IMR-90 (cell line): ENCODE data around the gene CNIH2. TPM values are rescaled to one million over a fixed set of nuclear protein-coding genes. Genes with fewer than 3 reads are reported as not detected.

ENCODE experiments used
- ATAC-seq: fragments of 200-7000 bp; cut with Tn5 transposase; 2 replicates; pipeline ENCODE4 v1.9.1; 2020; ENCODE audit warnings: low read depth, mild to moderate bottlenecking, moderate library complexity
- BruUV-seq: library from RNA; stranded (reverse); fragments of 400-500 nt; replicated peaks from 2 replicates; lab custom pipeline; 2021; lab: Mats Ljungman, UMichigan
- CTCF ChIA-PET: fragments of 300-600 bp; formaldehyde crosslinking; extraction: SDS; loops from one replicate; lab custom pipeline; 2021; ENCODE audit warnings: antibody characterized with exemption; lab: Yijun Ruan, JAX
- POLR2A ChIA-PET: fragments of 300-600 bp; sonication (Branson Sonifier 250); formaldehyde crosslinking; loops from one replicate; lab custom pipeline; 2022; ENCODE audit warnings: antibody characterized with exemption; ENCODE audit not compliant: unreplicated experiment; lab: Charles Lee
- DNase-seq: peaks from one replicate; pipeline ENCODE4 v3.0.0; 2013
- H2AFZ ChIP-seq: replicated peaks from 2 replicates; pipeline ENCODE3; 2013; ENCODE audit warnings: low read length, mild to moderate bottlenecking; ENCODE audit not compliant: poor library complexity
- H2AK5ac ChIP-seq: 2 replicates; pipeline ENCODE4 v1.6.1; 2013; ENCODE audit warnings: low read depth, low read length, inconsistent platforms
- H2AK9ac ChIP-seq: replicated peaks from 2 replicates; pipeline ENCODE3; 2013; ENCODE audit warnings: mild to moderate bottlenecking, low read depth, low read length, moderate library complexity; ENCODE audit not compliant: poor library complexity
- H2BK120ac ChIP-seq: 2 replicates; pipeline ENCODE4 v1.6.1; 2013; ENCODE audit warnings: low read depth, low read length, inconsistent platforms
- H2BK15ac ChIP-seq: 3 replicates; pipeline ENCODE4 v1.6.1; 2013; ENCODE audit warnings: low read depth, low read length, inconsistent platforms
- H2BK20ac ChIP-seq: 2 replicates; pipeline ENCODE4 v1.6.1; 2013; ENCODE audit warnings: low read depth, mild to moderate bottlenecking, inconsistent platforms, low read length, moderate library complexity
- H2BK5ac ChIP-seq: 2 replicates; pipeline ENCODE4 v1.6.1; 2013; ENCODE audit warnings: mild to moderate bottlenecking, low read depth, low read length, inconsistent platforms; ENCODE audit not compliant: poor library complexity, severe bottlenecking
- H3K14ac ChIP-seq: replicated peaks from 2 replicates; pipeline ENCODE4 v1.6.1; 2013; ENCODE audit warnings: low read depth, low read length, inconsistent platforms
- H3K18ac ChIP-seq: 2 replicates; pipeline ENCODE4 v1.6.1; 2013; ENCODE audit warnings: low read depth, low read length, control low read depth
- H3K23ac ChIP-seq: 2 replicates; pipeline ENCODE4 v1.6.1; 2013; ENCODE audit warnings: low read depth, low read length, inconsistent platforms
- H3K27ac ChIP-seq: 2 replicates; pipeline ENCODE4 v1.5.1; 2013; ENCODE audit warnings: mild to moderate bottlenecking, control low read depth, low read length; ENCODE audit not compliant: insufficient read depth
- H3K27me3 ChIP-seq: 2 replicates; pipeline ENCODE4 v1.6.1; 2013; ENCODE audit warnings: low read length; ENCODE audit not compliant: control insufficient read depth, insufficient read depth
- H3K36me3 ChIP-seq: 2 replicates; pipeline ENCODE4 v1.6.1; 2013; ENCODE audit warnings: low read length, mixed read lengths; ENCODE audit not compliant: control insufficient read depth, insufficient read depth
- H3K4ac ChIP-seq: 2 replicates; pipeline ENCODE4 v1.6.1; 2013; ENCODE audit warnings: low read depth, low read length, inconsistent platforms
- H3K4me1 ChIP-seq: 2 replicates; pipeline ENCODE4 v1.6.1; 2013; ENCODE audit warnings: low read length, mixed read lengths; ENCODE audit not compliant: control insufficient read depth, insufficient read depth
- H3K4me2 ChIP-seq: 2 replicates; pipeline ENCODE4 v1.6.1; 2013; ENCODE audit warnings: low read depth, mild to moderate bottlenecking, control low read depth, low read length, moderate library complexity
- H3K4me3 ChIP-seq: 2 replicates; pipeline ENCODE4 v1.5.1; 2013; ENCODE audit warnings: low read depth, mild to moderate bottlenecking, control low read depth, low read length, moderate library complexity; ENCODE audit not compliant: insufficient read depth
- H3K56ac ChIP-seq: 2 replicates; pipeline ENCODE4 v1.6.1; 2013; ENCODE audit warnings: low read length, inconsistent platforms; ENCODE audit not compliant: insufficient read depth; ENCODE audit errors: extremely low read depth
- H3K79me1 ChIP-seq, 2 experiments: 2 replicates each; pipeline ENCODE4 v1.6.1; 2013; ENCODE audit warnings: low read length in 2 of 2, inconsistent platforms in 1 of 2, low read depth in 1 of 2
- H3K9ac ChIP-seq: 2 replicates; pipeline ENCODE4 v1.6.1; 2013; ENCODE audit warnings: low read depth, low read length, control low read depth
- H3K9me1 ChIP-seq: 2 replicates; pipeline ENCODE4 v1.6.1; 2013; ENCODE audit warnings: low read length, inconsistent platforms; ENCODE audit not compliant: insufficient read depth
- H3K9me3 ChIP-seq: 2 replicates; pipeline ENCODE4 v1.6.1; 2013; ENCODE audit warnings: low read length; ENCODE audit not compliant: control insufficient read depth, insufficient read depth
- H4K20me1 ChIP-seq: 2 replicates; pipeline ENCODE4 v1.6.1; 2013; ENCODE audit warnings: low read length, inconsistent platforms; ENCODE audit not compliant: insufficient read depth
- H4K5ac ChIP-seq: 2 replicates; pipeline ENCODE4 v1.6.1; 2013; ENCODE audit warnings: mild to moderate bottlenecking, low read depth, low read length, control low read depth
- H4K8ac ChIP-seq, 2 experiments: 2 replicates each; pipeline ENCODE4 v1.6.1; 2013; ENCODE audit warnings: low read depth in 2 of 2, low read length in 2 of 2, control low read depth in 1 of 2, inconsistent platforms in 1 of 2
- H4K91ac ChIP-seq: 2 replicates; pipeline ENCODE4 v1.6.1; 2013; ENCODE audit warnings: low read depth, low read length, inconsistent platforms; ENCODE audit not compliant: insufficient read depth
- FOS ChIP-seq: fragments of 150-350 bp; IDR thresholded peaks from 2 replicates; pipeline ENCODE4 v1.6.1; 2016; ENCODE audit warnings: low read depth, low read length
- WGBS, 2 experiments: methylation state at CpG; one replicate each; pipeline versions ENCODE4 v1.1.5 to v1.1.7; 2013; ENCODE audit warnings: missing lambda C conversion rate in 2 of 2; ENCODE audit not compliant: insufficient read length in 1 of 2; ENCODE audit errors: extremely low coverage in 2 of 2; 5-methylcytosine and 5-hydroxymethylcytosine counted together
- dilution Hi-C: fragments of 300-500 bp; cut with HindIII; formaldehyde crosslinking; loops from one replicate; pipeline ENCODE4 v1.14.3; 2018; ENCODE audit warnings: low sequenced_read_pairs; ENCODE audit not compliant: unreplicated experiment
- in situ Hi-C: fragments of 300-500 bp; cut with MboI; formaldehyde crosslinking; loops from 3 replicates; pipeline ENCODE4 v1.14.3; 2019; ENCODE audit warnings: low sequenced_read_pairs, inconsistent platforms, mixed read lengths
- intact Hi-C: fragments of 100-400 bp; cut with micrococcal nuclease; formaldehyde crosslinking; loops from 2 replicates; pipeline ENCODE4 v1.10.0; 2022
- polyA plus RNA-seq, 3 experiments: library from polyadenylated mRNA; depleted of rRNA; stranded (reverse); fragments of >200 nt; gene quantifications; 2 replicates each; pipeline ENCODE4 v1.2.3, GENCODE V29; 2012; ENCODE audit warnings: low replicate concordance in 1 of 3
- total RNA-seq: library from RNA; depleted of rRNA; stranded (reverse); fragments of >200 nt; gene quantifications from 2 replicates; pipeline ENCODE4 v1.2.3, GENCODE V29; 2012

Gene CNIH2
- total and polyA plus RNA-seq, 2 of the 4 experiments (the other 2 are of a cell fraction), result 0.54 to 3.4 TPM

GRCh38 chr11:66279092-66279734 is 1.2 kb downstream of the CNIH2 start:
- H3K56ac ChIP-seq, result no peak overlapping the region
- H2BK20ac ChIP-seq, result no peak overlapping the region
- H3K27me3 ChIP-seq, result no peaks in the 10 kb centered on the region; the same call in 1 of the 2 replicates
- H4K5ac ChIP-seq, result no peak overlapping the region
- H3K9me3 ChIP-seq, result no peaks in the 10 kb centered on the region
- H2BK120ac ChIP-seq, result no peak overlapping the region
- H3K4me3 ChIP-seq, result no peak overlapping the region
- no peak overlapping the region for H3K18ac ChIP-seq
- no peak overlapping the region for H2BK15ac ChIP-seq
- H3K23ac ChIP-seq, result no peak overlapping the region
- no peak overlapping the region for H3K14ac ChIP-seq
- H3K79me1 ChIP-seq, result peaks cover 0 to 5% of the 10 kb centered on the region in 2 experiments; a peak in 1 of 4 replicates
- no peak overlapping the region for H3K4ac ChIP-seq
- no peak overlapping the region for H3K9ac ChIP-seq
- dilution Hi-C loops, result no loop called here
- peaks cover 21% of the 10 kb centered on the region for H3K36me3 ChIP-seq
- BruUV-seq, result no TSS peak
- intact Hi-C loops, result no loop called here
- H4K20me1 ChIP-seq, result peaks cover 36% of the 10 kb centered on the region
- no peak overlapping the region for H3K4me2 ChIP-seq
- no peak overlapping the region for H2AK5ac ChIP-seq
- H2AK9ac ChIP-seq, result peak overlapping the region; percentile 50
- no peak overlapping the region for H2AFZ ChIP-seq
- POLR2A ChIA-PET, result no interaction called here
- no peak overlapping the region for H3K27ac ChIP-seq
- no peak for TF ChIP-seq FOS
- peaks cover 5% of the 10 kb centered on the region; the same call in 1 of the 2 replicates for H3K4me1 ChIP-seq
- peaks cover 6% of the 10 kb centered on the region; the same call in 1 of the 2 replicates for H3K9me1 ChIP-seq
- no peak for ATAC-seq
- WGBS, 2 experiments, result 50% methylated on average over 8 of the region's 15 CpGs; no CpG with 5 or more reads in 1 of the 2 experiments
- in situ Hi-C loops, result no loop called here
- CTCF ChIA-PET, result interaction anchor here (0.6 kb wide), 1 partner anchor 56 kb away, joined by 3 read pairs; no protein-coding TSS in a partner anchor
- H2BK5ac ChIP-seq, result no peak overlapping the region
- H4K91ac ChIP-seq, result no peak overlapping the region
- no peak for DNase-seq
- no peak overlapping the region for H4K8ac ChIP-seq
